ENCODE results near the gene IGSF23.
A peak's percentile ranks its signal among the peaks of the same experiment; 100 is the strongest.

DNA sequence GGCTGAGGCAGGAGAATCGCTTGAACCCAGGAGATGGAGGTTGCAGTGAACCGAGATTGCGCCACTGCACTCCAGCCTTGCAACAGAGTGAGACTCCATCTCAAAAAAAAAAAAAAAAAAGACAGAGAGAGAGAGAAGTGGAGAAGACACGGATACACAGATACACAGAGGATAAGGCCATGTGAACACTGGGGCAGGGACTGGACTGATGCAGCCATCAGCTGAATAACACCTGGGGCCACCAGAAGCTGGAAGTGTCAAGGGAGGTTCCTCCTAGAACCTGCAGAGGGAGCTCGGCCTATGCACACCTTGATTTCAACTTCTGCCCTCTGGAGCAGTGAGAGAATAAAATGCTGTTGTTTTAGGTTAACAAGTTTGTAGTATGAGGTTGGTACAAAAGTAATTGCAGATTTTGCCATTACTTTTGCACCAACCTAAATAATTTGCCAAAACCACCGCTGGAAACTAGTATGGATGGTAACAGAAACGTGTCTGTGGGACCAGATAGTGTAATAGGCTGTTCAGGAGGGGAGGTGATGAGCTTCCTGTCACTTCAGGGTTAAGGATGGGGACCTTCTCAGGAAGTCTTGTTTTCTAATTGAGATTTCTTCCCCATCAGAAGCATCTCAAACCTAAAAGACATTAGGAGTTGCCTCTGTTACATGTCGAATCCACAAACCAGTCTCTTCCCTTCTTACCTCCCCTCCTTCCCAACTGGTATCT lies 36.4 kb upstream of the IGSF23 start:
- TF ChIP-seq, protein P1, sequence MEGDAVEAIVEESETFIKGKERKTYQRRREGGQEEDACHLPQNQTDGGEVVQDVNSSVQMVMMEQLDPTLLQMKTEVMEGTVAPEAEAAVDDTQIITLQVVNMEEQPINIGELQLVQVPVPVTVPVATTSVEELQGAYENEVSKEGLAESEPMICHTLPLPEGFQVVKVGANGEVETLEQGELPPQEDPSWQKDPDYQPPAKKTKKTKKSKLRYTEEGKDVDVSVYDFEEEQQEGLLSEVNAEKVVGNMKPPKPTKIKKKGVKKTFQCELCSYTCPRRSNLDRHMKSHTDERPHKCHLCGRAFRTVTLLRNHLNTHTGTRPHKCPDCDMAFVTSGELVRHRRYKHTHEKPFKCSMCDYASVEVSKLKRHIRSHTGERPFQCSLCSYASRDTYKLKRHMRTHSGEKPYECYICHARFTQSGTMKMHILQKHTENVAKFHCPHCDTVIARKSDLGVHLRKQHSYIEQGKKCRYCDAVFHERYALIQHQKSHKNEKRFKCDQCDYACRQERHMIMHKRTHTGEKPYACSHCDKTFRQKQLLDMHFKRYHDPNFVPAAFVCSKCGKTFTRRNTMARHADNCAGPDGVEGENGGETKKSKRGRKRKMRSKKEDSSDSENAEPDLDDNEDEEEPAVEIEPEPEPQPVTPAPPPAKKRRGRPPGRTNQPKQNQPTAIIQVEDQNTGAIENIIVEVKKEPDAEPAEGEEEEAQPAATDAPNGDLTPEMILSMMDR (IDR thresholded peaks at IDR 0.05), result peak; percentile 55 to 71 (median 60)
- TF ChIP-seq POLR2A (IDR thresholded peaks at IDR 0.05) (no peak), EP300 (IDR thresholded peaks at IDR 0.05) (no peak)

Data from upper lobe of left lung (tissue), 4 donors.